ENCODE data around the gene PXMP2.

- TF ChIP-seq GATA2 (IDR thresholded peaks at IDR 0.05; ENCODE audit: low read depth, low read length) (no peak), GATA3 (IDR thresholded peaks at IDR 0.05; ENCODE audit: low read depth, low read length) (no peak)
Observed at GRCh38 chr12:132723764-132724140, 36.4 kb downstream of the PXMP2 start.
